Epithelial cell of alveolus of lung (primary cell): Measurements from ENCODE around the gene ART4. TPM values are rescaled to one million over a fixed set of nuclear protein-coding genes. Genes with fewer than 3 reads are reported as not detected.

ENCODE experiments used
- total RNA-seq: library from RNA; depleted of rRNA; stranded (reverse); fragments of >200 nt; gene quantifications from 2 replicates; pipeline ENCODE4 v1.2.1, GENCODE V29; 2015

ART4 gene
- not detected in 2 replicates for total RNA-seq

GRCh38 chr12:14843425-14843887 is at the start of gene ART4:
TSS of gene ART4 (minus strand) at chr12:14843526. CDS start at chr12:14843113, 413 bp downstream.

GRCh38 chr12:14885718-14886221 is 42.4 kb upstream of the ART4 start, which contains the start of gene MGP:
TSS of gene MGP (minus strand) at chr12:14885854. CDS start at chr12:14885791, 63 bp downstream.

GRCh38 chr12:14814014-14814413 is 29.3 kb downstream of the ART4 start, which contains the start of gene SMCO3:
TSS of gene SMCO3 (minus strand) at chr12:14814182. CDS start at chr12:14806680, 7,502 bp downstream.

GRCh38 chr12:14803011-14803829 is 40.1 kb downstream of the ART4 start, which contains the start of the genes C12orf60 and WBP11:
TSS of gene C12orf60 (plus strand) at chr12:14803670. CDS start at chr12:14822936, 19,266 bp downstream.
TSS of gene WBP11 (minus strand) at chr12:14803478. CDS start at chr12:14801383, 2,095 bp downstream.

Other genes starting within 250 kb of the ART4 start
- not detected in 2 replicates for gene GUCY2C, start 146.9 kb downstream of the ART4 start, total RNA-seq
- 21.1 and 28.7 TPM in 2 replicates for gene WBP11, start 40.0 kb downstream of the ART4 start, total RNA-seq
- gene C12orf60, start 39.9 kb downstream of the ART4 start, total RNA-seq: 1.3 and 2.1 TPM in 2 replicates
- under 0.01 TPM in 1 of 2 replicates, not detected in the other for gene SMCO3, start 29.3 kb downstream of the ART4 start, total RNA-seq
- gene MGP, start 42.3 kb upstream of the ART4 start, total RNA-seq: 13.6 and 48.4 TPM in 2 replicates
- 0.26 TPM in 1 of 2 replicates, not detected in the other for gene ERP27, start 95.0 kb upstream of the ART4 start, total RNA-seq
- 4.0 and 23.8 TPM in 2 replicates for gene ARHGDIB, start 118.1 kb upstream of the ART4 start, total RNA-seq
- not detected in 2 replicates for gene PDE6H, start 129.5 kb upstream of the ART4 start, total RNA-seq